ENCODE measurements around the gene EFCAB5.
A peak's percentile ranks its signal among the peaks of the same experiment; 100 is the strongest.

Gene EFCAB5

DNA sequence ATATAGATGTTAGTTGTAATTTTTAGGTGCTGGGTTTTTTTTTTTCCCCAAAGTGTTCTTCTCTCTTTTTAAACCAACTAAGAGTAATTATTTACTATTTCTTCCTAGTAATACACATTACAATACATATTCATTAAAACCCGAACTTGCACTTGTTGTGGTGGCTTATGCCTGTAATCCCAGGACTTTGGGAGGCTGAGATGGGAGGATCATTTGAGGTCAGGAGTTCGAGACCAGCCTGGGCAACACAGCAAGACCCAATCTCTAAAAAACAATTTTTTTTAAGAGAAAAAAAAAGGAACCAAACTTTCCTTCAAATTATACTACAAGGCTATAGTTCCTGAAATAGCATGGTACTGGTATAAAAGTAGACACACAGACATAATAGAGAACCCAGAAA is 3.8 kb downstream of the EFCAB5 start:
- Histone ChIP-seq H3K4me2 (no peak overlapping the region), H3K4me3 (IDR thresholded peaks at IDR 0.05; ENCODE audit: insufficient read depth, low read depth, low read length) (no peak overlapping the region), H3K79me2 (ENCODE audit: insufficient read depth, low read depth) (no peaks in the 10 kb centered on the region), H2AFZ (ENCODE audit: low read depth) (no peak overlapping the region), H3K9ac (no peak overlapping the region), H3K27me3 (ENCODE audit: insufficient read depth, low read depth) (no peaks in the 10 kb centered on the region), H3K4me1 (ENCODE audit: low read depth, poor library complexity, severe bottlenecking) (no peaks in the 10 kb centered on the region), H3K36me3 (ENCODE audit: insufficient read depth) (no peaks in the 10 kb centered on the region), H4K20me1 (ENCODE audit: insufficient read depth) (no peaks in the 10 kb centered on the region), H3K27ac (no peak overlapping the region)
- TF ChIP-seq, protein P1, sequence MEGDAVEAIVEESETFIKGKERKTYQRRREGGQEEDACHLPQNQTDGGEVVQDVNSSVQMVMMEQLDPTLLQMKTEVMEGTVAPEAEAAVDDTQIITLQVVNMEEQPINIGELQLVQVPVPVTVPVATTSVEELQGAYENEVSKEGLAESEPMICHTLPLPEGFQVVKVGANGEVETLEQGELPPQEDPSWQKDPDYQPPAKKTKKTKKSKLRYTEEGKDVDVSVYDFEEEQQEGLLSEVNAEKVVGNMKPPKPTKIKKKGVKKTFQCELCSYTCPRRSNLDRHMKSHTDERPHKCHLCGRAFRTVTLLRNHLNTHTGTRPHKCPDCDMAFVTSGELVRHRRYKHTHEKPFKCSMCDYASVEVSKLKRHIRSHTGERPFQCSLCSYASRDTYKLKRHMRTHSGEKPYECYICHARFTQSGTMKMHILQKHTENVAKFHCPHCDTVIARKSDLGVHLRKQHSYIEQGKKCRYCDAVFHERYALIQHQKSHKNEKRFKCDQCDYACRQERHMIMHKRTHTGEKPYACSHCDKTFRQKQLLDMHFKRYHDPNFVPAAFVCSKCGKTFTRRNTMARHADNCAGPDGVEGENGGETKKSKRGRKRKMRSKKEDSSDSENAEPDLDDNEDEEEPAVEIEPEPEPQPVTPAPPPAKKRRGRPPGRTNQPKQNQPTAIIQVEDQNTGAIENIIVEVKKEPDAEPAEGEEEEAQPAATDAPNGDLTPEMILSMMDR (conservative IDR thresholded peaks at IDR 0.05; ENCODE audit: low read depth, low read length): no peak

DNA sequence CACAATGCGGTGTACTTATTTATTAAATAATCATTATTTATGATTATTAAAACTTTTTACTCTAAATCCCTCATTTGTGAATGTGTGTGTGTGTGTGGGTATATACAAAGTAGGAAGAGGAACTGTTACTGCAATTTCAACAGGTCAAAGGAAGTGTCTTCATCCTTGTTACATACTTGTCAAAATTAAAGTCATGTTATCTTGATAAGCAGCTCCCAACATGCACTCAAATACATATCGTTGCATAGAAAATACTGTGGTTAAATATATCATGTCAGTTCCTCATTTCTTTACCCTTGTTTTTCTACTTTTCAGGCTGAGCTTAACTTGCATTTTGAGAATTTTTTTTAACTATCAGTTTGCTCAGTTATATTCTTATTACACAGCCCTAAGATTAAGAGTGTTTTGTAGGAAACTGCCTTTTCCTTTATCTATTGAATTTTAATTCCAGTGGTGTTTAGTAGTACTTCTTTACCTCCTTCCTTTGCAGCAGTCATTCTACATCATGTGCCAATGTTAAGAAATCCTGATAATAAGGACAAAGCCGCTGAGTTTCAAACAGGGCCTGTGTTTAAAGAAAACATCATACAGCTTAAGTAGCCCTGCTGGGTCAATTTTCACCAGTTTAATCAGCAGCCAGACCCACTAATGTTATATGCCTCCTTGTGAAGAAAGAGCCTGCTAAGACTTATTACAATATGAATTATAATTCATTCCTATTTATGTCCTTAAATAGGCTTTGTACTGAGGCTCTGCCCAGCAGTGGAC is 7.2 kb downstream of the EFCAB5 start:
- Histone ChIP-seq H3K36me3 (ENCODE audit: insufficient read depth) (no peaks in the 10 kb centered on the region), H3K4me1 (ENCODE audit: low read depth, poor library complexity, severe bottlenecking) (no peaks in the 10 kb centered on the region), H3K4me3 (IDR thresholded peaks at IDR 0.05; ENCODE audit: insufficient read depth, low read depth, low read length) (no peak overlapping the region), H3K27me3 (ENCODE audit: insufficient read depth, low read depth) (no peaks in the 10 kb centered on the region), H3K9ac (no peak overlapping the region), H3K27ac (no peak overlapping the region), H3K79me2 (ENCODE audit: insufficient read depth, low read depth) (no peaks in the 10 kb centered on the region), H2AFZ (ENCODE audit: low read depth) (no peak overlapping the region), H4K20me1 (ENCODE audit: insufficient read depth) (no peaks in the 10 kb centered on the region), H3K4me2 (no peak overlapping the region)
- TF ChIP-seq, protein P1 (conservative IDR thresholded peaks at IDR 0.05; ENCODE audit: low read depth, low read length): no peak

DNA sequence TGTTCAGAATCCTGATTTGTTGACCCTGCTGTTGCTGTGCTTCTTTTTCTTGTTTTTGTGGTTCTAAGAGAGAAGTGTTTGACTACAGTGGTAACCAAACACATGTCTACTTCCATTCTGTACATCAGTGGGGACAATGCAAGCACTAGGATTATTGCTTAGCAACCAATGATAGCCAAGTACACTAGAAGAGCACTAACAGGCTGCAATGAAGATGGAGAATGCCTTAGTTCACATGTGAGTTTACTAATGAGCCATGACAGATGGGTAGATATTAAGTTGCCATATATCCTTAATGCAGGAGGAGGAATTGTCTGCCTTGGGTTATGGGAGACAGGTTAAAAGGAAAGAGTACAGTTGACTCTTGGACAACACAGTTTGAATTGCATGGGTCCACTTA is 8.3 kb downstream of the EFCAB5 start:
- H3K4me3 ChIP-seq (IDR thresholded peaks at IDR 0.05; ENCODE audit: insufficient read depth, low read depth, low read length): no peak overlapping the region
- TF ChIP-seq, protein P1 (conservative IDR thresholded peaks at IDR 0.05; ENCODE audit: low read depth, low read length): no peak

DNA sequence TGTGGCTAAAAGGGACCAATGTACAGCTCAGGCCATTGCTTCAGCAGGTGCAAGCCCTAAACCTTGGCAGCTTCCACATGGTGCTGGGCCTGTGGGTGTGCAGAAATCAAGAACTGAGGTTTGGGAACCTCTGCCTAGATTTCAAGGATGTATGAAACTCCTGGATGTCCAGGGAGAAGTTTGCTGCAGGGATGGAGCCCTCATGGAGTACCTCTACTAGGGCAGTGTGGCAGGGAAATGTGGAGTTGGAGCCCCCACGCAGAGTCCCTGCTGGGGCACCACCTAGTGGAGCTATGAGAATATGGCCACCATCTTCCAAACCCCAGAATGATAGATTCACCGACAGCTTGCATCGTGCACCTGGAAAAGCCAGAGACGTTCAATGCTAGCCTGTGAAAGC is 13.0 kb downstream of the EFCAB5 start:
- Histone ChIP-seq H3K9ac (no peak overlapping the region), H3K4me3 (IDR thresholded peaks at IDR 0.05; ENCODE audit: insufficient read depth, low read depth, low read length) (no peak overlapping the region), H3K79me2 (ENCODE audit: insufficient read depth, low read depth) (no peaks in the 10 kb centered on the region), H2AFZ (ENCODE audit: low read depth) (no peak overlapping the region), H3K27ac (no peak overlapping the region), H3K4me1 (ENCODE audit: low read depth, poor library complexity, severe bottlenecking) (no peaks in the 10 kb centered on the region), H4K20me1 (ENCODE audit: insufficient read depth) (no peaks in the 10 kb centered on the region), H3K36me3 (ENCODE audit: insufficient read depth) (no peaks in the 10 kb centered on the region), H3K27me3 (ENCODE audit: insufficient read depth, low read depth) (no peaks in the 10 kb centered on the region), H3K4me2 (no peak overlapping the region)
- TF ChIP-seq, protein P1 (conservative IDR thresholded peaks at IDR 0.05; ENCODE audit: low read depth, low read length): peak; percentile 37; the same call in 1 of the 2 replicates

More for the DNA sequence above, 8.3 kb downstream of the EFCAB5 start:
- H3K9ac ChIP-seq: no peak overlapping the region
- no peak overlapping the region for H3K4me2 ChIP-seq
- no peaks in the 10 kb centered on the region for H4K20me1 ChIP-seq (ENCODE audit: insufficient read depth)
- no peaks in the 10 kb centered on the region for H3K27me3 ChIP-seq (ENCODE audit: insufficient read depth, low read depth)
- H3K79me2 ChIP-seq (ENCODE audit: insufficient read depth, low read depth): no peaks in the 10 kb centered on the region
- no peaks in the 10 kb centered on the region for H3K36me3 ChIP-seq (ENCODE audit: insufficient read depth)
- H3K4me1 ChIP-seq (ENCODE audit: low read depth, poor library complexity, severe bottlenecking): no peaks in the 10 kb centered on the region
- H3K27ac ChIP-seq: no peak overlapping the region
- H2AFZ ChIP-seq (ENCODE audit: low read depth): no peak overlapping the region
